Kidney (tissue), 14 donors: ENCODE data around the gene MEGF9. TPM values are rescaled to one million over a fixed set of nuclear protein-coding genes. Genes with fewer than 3 reads are reported as not detected.

Experiments
- DNase-seq, 5 donors: peaks; one replicate each; pipeline ENCODE4 v3.0.0-alpha.2; 2013 to 2020
- FAIRE-seq: peaks from 2 replicates; lab custom pipeline; 2012; peaks lifted over from hg19 to GRCh38; lab: Jason Lieb, UNC
- H3K27ac ChIP-seq, 2 donors: one replicate each; pipeline ENCODE4 v1.7.0; 2013; ENCODE audit warnings: low read depth in 2 of 2, low read length in 2 of 2, inconsistent platforms in 1 of 2
- H3K27me3 ChIP-seq: one replicate; pipeline ENCODE4 v1.7.1; 2013; ENCODE audit warnings: low read length, inconsistent platforms; ENCODE audit not compliant: control insufficient read depth, insufficient read depth
- H3K36me3 ChIP-seq, 3 donors: one replicate each; pipeline versions ENCODE4 v1.7.0 to v1.7.1; 2013; ENCODE audit warnings: low read length in 3 of 3, control low read depth in 1 of 3, inconsistent platforms in 1 of 3; ENCODE audit not compliant: insufficient read depth in 3 of 3, control insufficient read depth in 2 of 3
- H3K4me1 ChIP-seq, 3 donors: one replicate each; pipeline versions ENCODE4 v1.7.0 to v1.7.1; 2013; ENCODE audit warnings: low read length in 3 of 3, inconsistent platforms in 1 of 3, low read depth in 1 of 3; ENCODE audit not compliant: control insufficient read depth in 2 of 3, insufficient read depth in 2 of 3
- H3K4me3 ChIP-seq, 3 donors: one replicate each; pipeline versions ENCODE4 v1.7.0 to v1.8.1; 2013; ENCODE audit warnings: low read length in 3 of 3, control low read depth in 1 of 3, inconsistent platforms in 1 of 3
- H3K9ac ChIP-seq, 3 donors: one replicate each; pipeline versions ENCODE4 v1.7.0 to v1.7.1; 2013; ENCODE audit warnings: low read length in 3 of 3, control low read depth in 1 of 3, inconsistent platforms in 1 of 3
- H3K9me3 ChIP-seq, 3 donors: one replicate each; pipeline versions ENCODE4 v1.7.0 to v1.7.1; 2013; ENCODE audit warnings: low read length in 3 of 3, control low read depth in 1 of 3, inconsistent platforms in 1 of 3; ENCODE audit not compliant: control insufficient read depth in 2 of 3, insufficient read depth in 1 of 3
- CTCF ChIP-seq: IDR thresholded peaks from 3 replicates; pipeline ENCODE4 v1.5.1; 2012; ENCODE audit warnings: mild to moderate bottlenecking, moderate library complexity, borderline replicate concordance; ENCODE audit not compliant: insufficient read depth; ENCODE audit errors: extremely low read depth
- intact Hi-C: fragments of 100-400 bp; cut with DNase I; formaldehyde crosslinking; loops from one replicate; pipeline ENCODE4 v1.11.1; 2022
- polyA plus RNA-seq: library from polyadenylated mRNA; stranded (reverse); fragments of 350-450 nt; fragmentation: Illumina TruSeq; extraction: RNeasy Lipid Tissue Mini Kit (QIAGEN cat#74804); gene quantifications from one replicate; pipeline ENCODE4 v1.2.3, GENCODE V29; 2014; ENCODE audit warnings: low read depth, low replicate concordance; ENCODE audit not compliant: insufficient read depth
- total RNA-seq: library from RNA; stranded (reverse); fragmentation: NEBNext Ultra II Directional; extraction: Animal tissue kit (Norgen Biotek cat#: 25700); gene quantifications from one replicate; pipeline ENCODE4 v1.2.1, GENCODE V29; 2021
- donor health status: control.
- donor health status: control.
- donor health status: control.
- donor health status: control.
- donor health status: control.
- donor health status: DM: yes; HTN: yes; CAD: no.
- donor health status: Normal renal cell carcinoma (clear cell type).

The MEGF9 gene
- total and polyA plus RNA-seq, 2 donors from 2014 or later = 12.4 to 20.4 TPM

- TF ChIP-seq CTCF = no peak
- no peaks in the 10 kb centered on the region for H3K27me3 ChIP-seq
- H3K4me1 ChIP-seq = peaks cover 0 to 8% (median 3%) of the 10 kb centered on the region in 3 donors
- H3K9ac ChIP-seq = no peak overlapping the region
- no peaks in the 10 kb centered on the region for H3K9me3 ChIP-seq
- intact Hi-C loops = no loop called here
- no peak overlapping the region for H3K27ac ChIP-seq
- H3K4me3 ChIP-seq = no peak overlapping the region
- FAIRE-seq (no peak), DNase-seq (no peak)
- H3K36me3 ChIP-seq = no peaks in the 10 kb centered on the region
These were observed 25.5 kb downstream of the MEGF9 start for GRCh38 chr9:120688758-120689157.

- DNase-seq (no peak), FAIRE-seq (no peak)
- Histone ChIP-seq H3K27me3 (no peaks in the 10 kb centered on the region), H3K4me1 (peaks cover 0 to 2% (median 0%) of the 10 kb centered on the region in 3 donors), H3K36me3 (no peaks in the 10 kb centered on the region), H3K9ac (no peak overlapping the region), H3K4me3 (no peak overlapping the region), H3K9me3 (no peaks in the 10 kb centered on the region), H3K27ac (no peak overlapping the region)
- intact Hi-C loops = no loop called here
- no peak for TF ChIP-seq CTCF
These were observed 31.1 kb downstream of the MEGF9 start for GRCh38 chr9:120683150-120683549.

- H3K4me3 ChIP-seq = no peak overlapping the region
- H3K36me3 ChIP-seq = no peaks in the 10 kb centered on the region
- peaks cover 0 to 2% (median 0%) of the 10 kb centered on the region in 3 donors for H3K4me1 ChIP-seq
- TF ChIP-seq CTCF = no peak
- intact Hi-C loops = no loop called here
- H3K27ac ChIP-seq = no peak overlapping the region
- no peaks in the 10 kb centered on the region for H3K9me3 ChIP-seq
- H3K27me3 ChIP-seq = no peaks in the 10 kb centered on the region
- DNase-seq (no peak), FAIRE-seq (no peak)
- no peak overlapping the region for H3K9ac ChIP-seq
These were observed 33.1 kb downstream of the MEGF9 start for GRCh38 chr9:120681121-120681520.

GRCh38 chr9:120680579-120680978 lies 33.7 kb downstream of the MEGF9 start:
- no peak for DNase-seq
- no peak overlapping the region for H3K4me3 ChIP-seq
- no peak for TF ChIP-seq CTCF
- H3K27me3 ChIP-seq = no peaks in the 10 kb centered on the region
- H3K27ac ChIP-seq = no peak overlapping the region
- no peak for FAIRE-seq
- H3K36me3 ChIP-seq = no peaks in the 10 kb centered on the region
- peaks cover 0 to 2% (median 0%) of the 10 kb centered on the region in 3 donors for H3K4me1 ChIP-seq
- intact Hi-C loops = no loop called here
- no peak overlapping the region for H3K9ac ChIP-seq
- H3K9me3 ChIP-seq = no peaks in the 10 kb centered on the region
